Thyroid gland (tissue), 4 donors: ENCODE data around the gene GOLIM4. TPM values are rescaled to one million over a fixed set of nuclear protein-coding genes. Genes with fewer than 3 reads are reported as not detected.

Experiments used
- DNase-seq, 2 donors: peaks; one replicate each; pipeline ENCODE4 v3.0.0-alpha.2; 2019
- H3K27ac ChIP-seq, 3 donors: fragments of 200-600 bp; sonication (generic); 1 replicate in 2 of 3; 2 replicates in 1 of 3; pipeline ENCODE4 v1.5.1; 2016 to 2019; ENCODE audit warnings: mild to moderate bottlenecking in 1 of 3, moderate library complexity in 1 of 3
- H3K27me3 ChIP-seq: fragments of 200-600 bp; sonication (generic); one replicate; pipeline ENCODE4 v1.5.1; 2019
- H3K36me3 ChIP-seq, 2 donors: fragments of 200-600 bp; sonication (generic); one replicate each; pipeline ENCODE4 v1.5.1; 2016 to 2019
- H3K4me1 ChIP-seq, 2 donors: fragments of 200-600 bp; sonication (generic); one replicate each; pipeline ENCODE4 v1.5.1; 2017 to 2019
- H3K4me3 ChIP-seq, 3 donors: fragments of 200-600 bp; sonication (generic); replicated peaks in 1 of 3; 1 replicate in 2 of 3; 2 replicates in 1 of 3; pipeline ENCODE4 v1.5.1; 2016; ENCODE audit warnings: mild to moderate bottlenecking in 1 of 3
- H3K9me3 ChIP-seq: fragments of 200-600 bp; sonication (generic); one replicate; pipeline ENCODE4 v1.5.1; 2017
- POLR2A ChIP-seq, 2 donors: fragments of 450-650 bp; IDR thresholded peaks; one replicate each; pipeline ENCODE4 v1.6.1; 2017; ENCODE audit warnings: antibody characterized with exemption in 2 of 2, mild to moderate bottlenecking in 2 of 2, moderate library complexity in 1 of 2
- whole genome bisulfite sequencing, 2 donors: methylation state at CpG; one replicate each; pipeline ENCODE4 v1.1.5; 2017; 5-methylcytosine and 5-hydroxymethylcytosine counted together
- intact Hi-C: fragments of 100-400 bp; cut with DNase I; formaldehyde crosslinking; loops from one replicate; pipeline ENCODE4 v1.15.1; 2023
- total RNA-seq, 4 donors: library from RNA; depleted of rRNA; stranded (reverse); fragments of >200 nt; gene quantifications; one replicate each; pipeline ENCODE4 v1.2.3, GENCODE V29; 2016
- TF ChIP-seq, protein P1 (sequence below), 6 experiments: fragments of 200-600 bp in 3 of 6; fragments of 450-650 bp in 3 of 6; sonication (generic) in 3 of 6; IDR thresholded peaks; one replicate each; pipeline ENCODE4 v1.5.1; 2016 to 2019; ENCODE audit warnings: antibody characterized with exemption in 6 of 6, mild to moderate bottlenecking in 2 of 6, inconsistent platforms in 1 of 6, moderate library complexity in 1 of 6

The GOLIM4 gene
- total RNA-seq, 4 donors from 2014 or later: 32.2 to 41.8 (median 34.2) TPM

DNA sequence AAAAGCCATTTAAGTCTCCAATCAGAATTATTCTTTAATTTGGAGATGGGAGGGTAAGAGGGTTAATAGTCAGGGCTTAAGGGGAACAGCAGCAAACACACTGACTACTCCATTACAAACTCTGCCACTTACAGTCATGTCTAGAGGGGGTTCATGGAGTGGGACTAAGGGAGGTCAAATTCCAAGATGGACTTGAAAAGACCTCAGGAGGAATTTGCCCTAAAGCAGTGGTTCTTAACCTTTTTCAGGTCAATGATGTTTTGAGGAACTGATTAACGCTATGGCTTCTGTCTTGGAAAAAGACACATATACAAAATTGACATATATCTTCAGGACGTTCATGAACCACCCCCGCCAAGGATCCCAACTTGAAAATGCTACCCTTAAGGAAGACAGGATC lies 13.9 kb downstream of the GOLIM4 start:
- DNase-seq: no peak

DNA sequence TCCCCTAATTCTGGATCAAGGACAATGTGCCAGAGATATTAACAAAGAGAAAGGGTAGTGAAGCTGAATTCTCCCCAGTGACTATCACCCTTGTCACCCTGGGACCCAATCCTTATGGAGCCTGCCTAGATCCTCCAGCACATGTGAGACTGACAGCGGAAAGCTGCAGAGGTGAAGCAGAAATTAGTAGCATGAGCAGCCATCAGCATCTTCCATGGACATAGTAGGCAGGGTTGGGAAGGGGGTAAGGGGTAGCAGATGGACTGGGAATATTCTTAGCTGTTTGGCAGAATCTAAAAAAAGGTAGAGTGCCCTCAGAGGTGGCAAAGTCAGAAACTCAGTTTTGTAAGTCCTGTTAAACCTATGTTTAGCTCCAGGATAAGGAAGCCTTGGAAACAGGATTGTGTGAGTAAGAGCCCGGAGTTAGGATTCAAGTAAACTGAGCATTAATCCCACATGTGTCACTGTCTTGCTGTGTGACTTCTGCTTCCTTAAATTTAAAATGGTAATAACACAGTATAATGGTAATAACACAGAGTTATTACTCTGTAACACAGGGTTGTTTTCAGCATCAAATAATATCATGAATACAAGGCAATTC lies 14.5 kb downstream of the GOLIM4 start:
- H3K9me3 ChIP-seq: no peaks in the 10 kb centered on the region
- H3K4me1 ChIP-seq: no peaks in the 10 kb centered on the region
- H3K36me3 ChIP-seq: no peaks in the 10 kb centered on the region
- H3K27me3 ChIP-seq: no peaks in the 10 kb centered on the region
- TF ChIP-seq POLR2A (IDR thresholded peaks at IDR 0.05): no peak
- TF ChIP-seq, protein P1, sequence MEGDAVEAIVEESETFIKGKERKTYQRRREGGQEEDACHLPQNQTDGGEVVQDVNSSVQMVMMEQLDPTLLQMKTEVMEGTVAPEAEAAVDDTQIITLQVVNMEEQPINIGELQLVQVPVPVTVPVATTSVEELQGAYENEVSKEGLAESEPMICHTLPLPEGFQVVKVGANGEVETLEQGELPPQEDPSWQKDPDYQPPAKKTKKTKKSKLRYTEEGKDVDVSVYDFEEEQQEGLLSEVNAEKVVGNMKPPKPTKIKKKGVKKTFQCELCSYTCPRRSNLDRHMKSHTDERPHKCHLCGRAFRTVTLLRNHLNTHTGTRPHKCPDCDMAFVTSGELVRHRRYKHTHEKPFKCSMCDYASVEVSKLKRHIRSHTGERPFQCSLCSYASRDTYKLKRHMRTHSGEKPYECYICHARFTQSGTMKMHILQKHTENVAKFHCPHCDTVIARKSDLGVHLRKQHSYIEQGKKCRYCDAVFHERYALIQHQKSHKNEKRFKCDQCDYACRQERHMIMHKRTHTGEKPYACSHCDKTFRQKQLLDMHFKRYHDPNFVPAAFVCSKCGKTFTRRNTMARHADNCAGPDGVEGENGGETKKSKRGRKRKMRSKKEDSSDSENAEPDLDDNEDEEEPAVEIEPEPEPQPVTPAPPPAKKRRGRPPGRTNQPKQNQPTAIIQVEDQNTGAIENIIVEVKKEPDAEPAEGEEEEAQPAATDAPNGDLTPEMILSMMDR (IDR thresholded peaks at IDR 0.05): no peak
- intact Hi-C loops: no loop called here
- 88 to 94% methylated on average over 2 of the region's 2 CpGs for WGBS, 2 donors
- H3K4me3 ChIP-seq: no peak overlapping the region
- no peak overlapping the region for H3K27ac ChIP-seq
- DNase-seq: no peak

More for the DNA sequence above, 13.9 kb downstream of the GOLIM4 start:
- H3K4me3 ChIP-seq: no peak overlapping the region
- H3K27ac ChIP-seq: no peak overlapping the region
- no peaks in the 10 kb centered on the region for H3K27me3 ChIP-seq
- no peaks in the 10 kb centered on the region for H3K4me1 ChIP-seq
- no peaks in the 10 kb centered on the region for H3K9me3 ChIP-seq
- 87% methylated on average over 3 of the region's 3 CpGs for WGBS, 2 donors
- intact Hi-C loops: no loop called here
- H3K36me3 ChIP-seq: no peaks in the 10 kb centered on the region
- TF ChIP-seq, protein P1 (IDR thresholded peaks at IDR 0.05): no peak
- no peak for TF ChIP-seq POLR2A (IDR thresholded peaks at IDR 0.05)

DNA sequence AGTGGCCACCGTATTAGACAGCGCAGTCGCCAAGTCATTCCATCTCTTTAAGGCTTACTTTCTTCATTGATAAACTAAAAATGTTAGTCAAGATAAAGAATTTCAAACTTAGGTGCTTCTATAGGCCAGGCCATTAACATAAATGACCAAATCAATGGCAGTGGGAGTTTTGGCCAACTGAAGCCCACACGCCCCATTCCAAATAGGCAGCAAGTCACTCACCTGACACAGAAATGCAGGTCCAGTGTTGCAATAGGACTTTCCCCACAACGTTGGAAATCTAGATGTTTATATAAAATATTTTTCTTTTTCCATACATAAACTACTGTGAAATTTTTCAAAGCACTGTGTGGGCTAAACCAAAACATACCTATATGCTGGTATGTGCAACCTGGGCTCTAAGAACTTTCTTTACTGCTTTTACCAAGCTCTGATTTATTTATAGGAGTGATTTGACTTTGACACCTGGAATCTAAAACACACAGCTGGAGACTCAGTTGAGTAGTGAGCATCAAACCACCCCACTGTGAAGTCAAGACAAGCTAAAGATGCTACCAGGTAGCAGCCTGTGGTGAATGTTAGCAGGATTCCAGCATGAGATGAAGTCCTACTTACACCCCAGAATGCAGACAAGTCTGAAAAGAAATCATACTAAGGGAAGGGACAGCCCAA lies 15.1 kb downstream of the GOLIM4 start:
- intact Hi-C loops: no loop called here
- Histone ChIP-seq H3K27ac (no peak overlapping the region), H3K36me3 (no peaks in the 10 kb centered on the region), H3K9me3 (no peaks in the 10 kb centered on the region), H3K4me3 (no peak overlapping the region), H3K4me1 (no peaks in the 10 kb centered on the region), H3K27me3 (no peaks in the 10 kb centered on the region)
- 82 to 87% methylated on average over 5 of the region's 5 CpGs for WGBS, 2 donors
- TF ChIP-seq, protein P1 (IDR thresholded peaks at IDR 0.05): no peak
- no peak for TF ChIP-seq POLR2A (IDR thresholded peaks at IDR 0.05)
- DNase-seq: no peak

DNA sequence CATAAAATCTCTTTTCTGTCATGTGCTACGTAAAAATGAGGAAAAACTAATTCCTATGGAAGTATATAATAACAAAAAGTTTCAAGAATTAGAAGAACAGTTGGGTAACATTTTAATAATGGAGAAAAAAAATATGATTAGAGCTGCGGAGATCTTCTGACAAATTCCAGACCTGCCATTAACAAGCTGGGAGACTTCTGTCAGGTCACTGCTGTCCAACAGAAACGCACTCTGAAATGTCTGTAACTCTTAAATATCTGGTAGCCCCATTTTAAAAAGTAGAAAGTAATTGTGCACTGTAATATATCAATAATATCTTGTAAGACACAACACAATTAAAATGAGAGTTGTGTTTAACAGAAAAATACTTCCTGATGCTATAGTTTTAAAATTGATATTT lies 15.7 kb downstream of the GOLIM4 start:
- Histone ChIP-seq H3K27me3 (no peaks in the 10 kb centered on the region), H3K4me1 (no peaks in the 10 kb centered on the region), H3K36me3 (no peaks in the 10 kb centered on the region), H3K4me3 (no peak overlapping the region), H3K9me3 (no peaks in the 10 kb centered on the region), H3K27ac (no peak overlapping the region)
- TF ChIP-seq, protein P1 (IDR thresholded peaks at IDR 0.05): no peak
- TF ChIP-seq POLR2A (IDR thresholded peaks at IDR 0.05): no peak
- 92 to 94% methylated on average over 3 of the region's 3 CpGs for WGBS, 2 donors
- intact Hi-C loops: no loop called here
- DNase-seq: no peak

DNA sequence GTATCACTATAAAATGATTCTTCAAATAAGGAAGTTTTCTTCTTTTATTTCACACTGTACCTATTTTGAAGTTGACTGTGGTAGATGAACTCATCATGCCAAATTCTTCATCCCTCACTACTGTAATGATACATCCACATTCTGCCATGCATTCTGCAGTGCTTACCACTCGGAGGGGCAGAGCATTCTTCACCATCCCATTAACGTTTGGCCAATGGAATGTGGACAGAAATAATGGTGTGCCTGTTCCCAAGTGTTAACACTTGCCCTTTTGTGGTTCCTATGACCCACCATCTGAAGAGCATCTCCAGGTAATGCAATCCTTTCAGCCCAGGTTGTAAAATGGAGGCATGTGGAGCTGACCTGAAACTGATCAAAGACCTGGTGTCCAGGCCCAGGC lies 18.6 kb downstream of the GOLIM4 start:
- Histone ChIP-seq H3K4me3 (no peak overlapping the region), H3K4me1 (no peaks in the 10 kb centered on the region), H3K27me3 (no peaks in the 10 kb centered on the region), H3K36me3 (no peaks in the 10 kb centered on the region), H3K9me3 (no peaks in the 10 kb centered on the region), H3K27ac (no peak overlapping the region)
- WGBS, 2 donors: 86 to 89% methylated on average over 2 of the region's 2 CpGs
- TF ChIP-seq, protein P1 (IDR thresholded peaks at IDR 0.05): no peak
- TF ChIP-seq POLR2A (IDR thresholded peaks at IDR 0.05): no peak
- no peak for DNase-seq
- intact Hi-C loops: no loop called here
